Ovary (tissue), 9 donors: ENCODE measurements around the gene C14orf93. TPM values are rescaled to one million over a fixed set of nuclear protein-coding genes. Genes with fewer than 3 reads are reported as not detected.

Experiments used
- DNase-seq, 5 donors: peaks; one replicate each; pipeline ENCODE4 v3.0.0-alpha.2; 2019 to 2020
- H3K27ac ChIP-seq, 2 donors: fragments of 200-600 bp; one replicate each; pipeline versions ENCODE4 v1.5.1 to v1.8.0; 2019 to 2022
- H3K27me3 ChIP-seq: fragments of 200-600 bp; one replicate; pipeline ENCODE4 v1.8.0; 2022
- H3K36me3 ChIP-seq: fragments of 200-600 bp; sonication (generic); one replicate; pipeline ENCODE4 v1.5.1; 2019
- H3K4me1 ChIP-seq: one replicate; pipeline ENCODE4 v1.8.1; 2013; ENCODE audit warnings: mild to moderate bottlenecking, moderate library complexity; ENCODE audit not compliant: insufficient read depth
- H3K4me3 ChIP-seq: fragments of 200-600 bp; sonication (generic); one replicate; pipeline ENCODE4 v1.5.1; 2017
- H3K9me3 ChIP-seq, 2 donors: fragments of 200-600 bp in 1 of 2; sonication (generic) in 1 of 2; one replicate each; pipeline versions ENCODE4 v1.5.1 to v1.8.1; 2013 to 2019; ENCODE audit warnings: mild to moderate bottlenecking in 1 of 2, moderate library complexity in 1 of 2
- EP300 ChIP-seq: sonication (generic); formaldehyde crosslinking; IDR thresholded peaks from one replicate; pipeline ENCODE4 v1.6.1; 2017; ENCODE audit warnings: antibody characterized with exemption
- POLR2A ChIP-seq: fragments of 450-650 bp; IDR thresholded peaks from one replicate; pipeline ENCODE4 v1.6.1; 2017; ENCODE audit warnings: antibody characterized with exemption, mild to moderate bottlenecking, moderate library complexity
- WGBS, 3 donors: extraction: QIAGEN DNeasy Blood & Tissue Kit in 1 of 3; methylation state at CpG; one replicate each; pipeline versions ENCODE4 v1.1.5 to v1.1.7; 2013 to 2017; 5-methylcytosine and 5-hydroxymethylcytosine counted together
- intact Hi-C, 4 donors: fragments of 100-400 bp; cut with DNase I; formaldehyde crosslinking; loops; one replicate each; pipeline versions ENCODE4 v1.11.0 to v1.15.1; 2022 to 2023
- polyA plus RNA-seq, 2 donors: library from polyadenylated mRNA; stranded (reverse); fragments of 200-250 nt in 1 of 2; fragments of 350-450 nt in 1 of 2; fragmentation: Illumina TruSeq in 1 of 2; extraction: RNeasy Lipid Tissue Mini Kit (QIAGEN cat#74804) in 1 of 2; gene quantifications; one replicate each; pipeline ENCODE4 v1.2.3, GENCODE V29; 2013 to 2014
- total RNA-seq, 7 donors: library from RNA; depleted of rRNA in 2 of 7; stranded (reverse); fragments of >200 nt in 2 of 7; fragmentation: NEBNext Ultra II Directional in 3 of 7; extraction: Animal tissue kit (Norgen Biotek cat#: 25700) in 3 of 7; gene quantifications; one replicate each; pipeline versions ENCODE4 v1.1.0 to v1.2.4, GENCODE V29; 2016 to 2023
- TF ChIP-seq, protein P1 (sequence below), 3 donors: fragments of 450-650 bp in 2 of 3; fragments of 200-600 bp in 1 of 3; IDR thresholded peaks; one replicate each; pipeline versions ENCODE4 v1.5.1 to v1.8.0; 2016 to 2022; ENCODE audit warnings: antibody characterized with exemption in 3 of 3, mild to moderate bottlenecking in 1 of 3
- donor health status: DM: no; HTN: no; CAD: no; lungs with moderate emphysema.
- donor health status: DM: no; HTN: no; CAD: no.
- donor health status: Bipolar disorder and iron deficiency.
- donor health status: DM: yes; HTN: yes; CAD: no.
- donor health status: DM: no; HTN: no; CAD: no.
- donor health status: DM: yes; HTN: yes; CAD: no.

The C14orf93 gene
- total and polyA plus RNA-seq, 9 donors, result 7.2 to 12.7 (median 10.8) TPM

DNA sequence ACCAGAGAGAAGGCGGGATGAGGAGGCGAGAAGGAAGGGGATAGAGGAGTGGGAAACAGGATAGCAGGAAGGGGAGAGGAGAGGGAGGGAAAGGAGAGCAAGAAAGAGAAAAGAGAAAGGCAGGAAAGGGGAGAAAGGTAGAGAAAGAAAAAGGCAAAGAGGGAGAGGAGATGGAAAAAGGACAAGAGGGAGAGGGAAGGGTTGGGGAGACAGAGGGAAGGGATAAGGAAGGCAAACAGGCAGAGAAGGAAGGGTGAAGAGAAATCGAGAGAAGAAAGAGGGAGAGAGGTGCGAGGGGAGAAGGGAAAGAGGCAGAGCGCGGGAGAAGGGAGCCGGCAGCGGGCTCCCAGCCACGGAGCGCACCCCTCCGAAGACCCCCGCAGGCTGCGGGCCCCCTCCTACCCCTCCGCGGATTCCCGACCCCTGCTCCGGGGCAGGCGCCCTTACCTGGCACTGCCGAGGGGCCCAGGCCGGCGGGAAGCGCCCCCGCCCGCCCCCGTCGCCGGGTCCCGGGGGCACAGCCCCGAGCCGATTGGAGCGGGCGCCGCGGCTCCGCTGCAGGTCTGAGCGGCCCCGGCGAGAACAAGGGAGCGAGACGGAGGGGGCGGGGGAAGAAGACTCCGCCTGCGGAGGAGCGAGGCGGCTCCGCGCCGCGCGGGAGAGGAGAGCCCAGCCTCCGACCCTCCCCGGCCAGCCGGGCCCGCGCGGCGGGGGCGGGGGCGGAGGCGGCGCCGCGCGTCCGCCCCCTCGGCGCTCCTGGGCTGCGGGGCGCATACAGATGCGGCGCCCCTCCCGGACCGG lies 47.2 kb upstream of the C14orf93 start, which contains the start of gene CDH24:
Gene CDH24 (minus strand): TSS at position 565 of the 801 bp plus-strand sequence. CDS start 1,787 bp downstream, outside the sequence.
- peak; percentile 73 to 86 (median 80) for DNase-seq
- WGBS, 3 donors, result 1 to 3% (median 2%) methylated on average over 33 to 73 of the region's 73 CpGs
- Histone ChIP-seq H3K27ac (peak within 1 kb of the TSS; percentile 10 to 45), H3K9me3 (no peaks in the 10 kb centered on the region), H3K36me3 (no peaks in the 10 kb centered on the region), H3K4me3 (peak within 1 kb of the TSS; percentile 54), H3K4me1 (no peaks in the 10 kb centered on the region), H3K27me3 (no peaks in the 10 kb centered on the region)
- intact Hi-C loops, result loop anchor here in 3 of 4 donors (2.0 to 5.0 kb wide), 2 partner anchors 70 kb away; no protein-coding TSS in a partner anchor
- TF ChIP-seq, protein P1, sequence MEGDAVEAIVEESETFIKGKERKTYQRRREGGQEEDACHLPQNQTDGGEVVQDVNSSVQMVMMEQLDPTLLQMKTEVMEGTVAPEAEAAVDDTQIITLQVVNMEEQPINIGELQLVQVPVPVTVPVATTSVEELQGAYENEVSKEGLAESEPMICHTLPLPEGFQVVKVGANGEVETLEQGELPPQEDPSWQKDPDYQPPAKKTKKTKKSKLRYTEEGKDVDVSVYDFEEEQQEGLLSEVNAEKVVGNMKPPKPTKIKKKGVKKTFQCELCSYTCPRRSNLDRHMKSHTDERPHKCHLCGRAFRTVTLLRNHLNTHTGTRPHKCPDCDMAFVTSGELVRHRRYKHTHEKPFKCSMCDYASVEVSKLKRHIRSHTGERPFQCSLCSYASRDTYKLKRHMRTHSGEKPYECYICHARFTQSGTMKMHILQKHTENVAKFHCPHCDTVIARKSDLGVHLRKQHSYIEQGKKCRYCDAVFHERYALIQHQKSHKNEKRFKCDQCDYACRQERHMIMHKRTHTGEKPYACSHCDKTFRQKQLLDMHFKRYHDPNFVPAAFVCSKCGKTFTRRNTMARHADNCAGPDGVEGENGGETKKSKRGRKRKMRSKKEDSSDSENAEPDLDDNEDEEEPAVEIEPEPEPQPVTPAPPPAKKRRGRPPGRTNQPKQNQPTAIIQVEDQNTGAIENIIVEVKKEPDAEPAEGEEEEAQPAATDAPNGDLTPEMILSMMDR (IDR thresholded peaks at IDR 0.05), result no peak
- TF ChIP-seq POLR2A (no peak), EP300 (no peak)

DNA sequence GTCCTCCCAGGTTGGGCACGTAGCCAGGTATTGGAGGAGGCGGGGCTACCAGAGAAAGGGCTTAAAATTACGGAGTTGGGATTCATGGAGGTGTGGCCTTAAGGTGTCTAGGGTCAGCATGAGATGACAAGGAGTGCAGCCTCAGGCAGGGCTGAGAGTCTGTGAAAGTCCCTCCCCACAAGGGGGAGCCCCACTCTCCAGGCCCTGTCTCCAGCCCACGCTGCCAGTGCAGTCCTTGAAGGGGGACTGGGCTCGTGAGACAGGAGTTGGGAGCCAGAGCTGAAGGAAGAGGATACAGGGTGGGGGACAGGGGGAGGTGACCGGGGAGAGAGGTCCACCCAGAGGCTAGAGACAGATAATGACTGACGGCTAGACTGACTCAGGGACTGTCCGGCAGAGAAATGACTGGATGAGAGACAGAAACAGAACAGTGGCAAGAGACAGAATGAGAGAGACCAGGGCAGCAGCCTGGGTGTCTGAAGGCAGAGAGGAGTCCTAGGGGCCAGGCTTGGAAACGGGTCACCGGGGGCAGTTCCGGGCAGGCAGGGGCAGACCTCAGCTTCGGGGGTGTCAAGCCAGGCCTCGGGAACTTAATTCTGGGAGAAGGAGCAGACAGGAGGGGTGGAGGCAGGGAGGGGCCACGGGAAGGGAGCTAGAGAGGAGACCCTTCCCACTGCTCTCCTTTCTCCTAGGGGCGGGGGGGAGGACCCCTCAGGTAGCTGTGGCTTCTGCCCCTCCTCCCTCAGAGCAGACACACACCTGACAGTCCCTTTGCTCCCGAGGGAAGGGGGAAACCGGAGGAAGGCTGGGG lies 46.4 kb upstream of the C14orf93 start:
- no peaks in the 10 kb centered on the region for H3K36me3 ChIP-seq
- TF ChIP-seq, protein P1 (IDR thresholded peaks at IDR 0.05), result peak; percentile 17 to 22 (median 19)
- no peak for TF ChIP-seq POLR2A
- WGBS, 3 donors, result 7 to 16% (median 10%) methylated on average over 17 of the region's 17 CpGs
- no peak overlapping the region for H3K27ac ChIP-seq
- peak in 4 of 5 donors; percentile 36 to 59 (median 50) for DNase-seq
- intact Hi-C loops, result loop anchor here in 3 of 4 donors (2.0 to 5.0 kb wide), 2 partner anchors 69 to 70 kb away; no protein-coding TSS in a partner anchor
- H3K4me1 ChIP-seq, result no peaks in the 10 kb centered on the region
- no peaks in the 10 kb centered on the region for H3K9me3 ChIP-seq
- no peaks in the 10 kb centered on the region for H3K27me3 ChIP-seq
- H3K4me3 ChIP-seq, result no peak overlapping the region

DNA sequence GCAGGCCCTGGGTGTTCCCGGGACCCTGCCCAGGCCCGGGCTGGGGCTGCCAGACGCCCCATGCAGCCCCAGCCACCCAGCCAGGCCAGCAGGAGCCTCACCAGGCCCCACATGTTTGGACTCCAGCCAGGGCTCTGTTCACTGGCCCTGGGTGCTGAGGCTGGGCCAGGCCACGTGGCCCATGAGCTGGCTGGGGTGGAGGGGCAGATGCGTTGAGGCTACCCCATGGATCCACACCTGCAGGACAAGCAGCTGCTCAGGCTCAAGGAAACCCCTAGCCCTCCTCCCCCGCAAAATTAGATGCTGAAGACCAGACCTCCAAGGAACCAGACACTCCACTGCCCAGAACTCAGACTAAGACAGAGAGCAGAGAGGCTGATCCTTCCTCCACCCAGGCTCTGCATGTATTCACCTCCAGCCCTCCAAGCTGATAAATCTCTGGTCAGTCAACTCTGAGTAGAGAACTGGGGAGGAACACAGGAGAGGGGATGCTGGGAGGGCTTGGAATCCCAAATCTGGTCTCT lies 45.7 kb upstream of the C14orf93 start:
- intact Hi-C loops, result loop anchor here in 3 of 4 donors (2.0 to 5.0 kb wide), 2 partner anchors 68 to 69 kb away; no protein-coding TSS in a partner anchor
- H3K4me1 ChIP-seq, result no peaks in the 10 kb centered on the region
- no peak overlapping the region for H3K27ac ChIP-seq
- peak in 3 of 5 donors; percentile 33 to 54 (median 36) for DNase-seq
- H3K36me3 ChIP-seq, result no peaks in the 10 kb centered on the region
- no peaks in the 10 kb centered on the region for H3K27me3 ChIP-seq
- H3K4me3 ChIP-seq, result no peak overlapping the region
- WGBS, 3 donors, result 60 to 77% (median 71%) methylated on average over 6 of the region's 6 CpGs
- TF ChIP-seq, protein P1 (IDR thresholded peaks at IDR 0.05), result no peak
- TF ChIP-seq POLR2A, result no peak
- TF ChIP-seq EP300, result no peak
- H3K9me3 ChIP-seq, result no peaks in the 10 kb centered on the region

DNA sequence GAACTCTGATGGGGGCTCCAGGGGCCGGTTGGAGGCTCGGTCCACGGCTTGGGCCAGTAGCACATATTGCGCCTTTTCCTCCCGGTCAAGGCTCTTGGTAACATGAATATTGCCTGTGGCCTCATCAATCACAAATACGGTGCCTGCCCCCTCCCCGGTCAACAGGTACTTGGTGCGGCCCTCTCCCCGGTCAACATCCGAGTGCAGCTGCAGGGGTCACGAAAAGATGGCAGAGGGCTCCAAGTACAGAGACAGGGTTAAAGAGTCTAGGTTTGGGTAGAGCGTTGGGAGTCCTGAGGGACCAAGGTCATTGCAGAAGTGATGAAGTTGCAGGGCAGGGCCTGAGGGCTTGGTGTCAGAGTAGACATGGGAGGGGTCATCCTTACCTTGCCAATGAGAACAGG lies 45.2 kb upstream of the C14orf93 start:
- Histone ChIP-seq H3K36me3 (no peaks in the 10 kb centered on the region), H3K4me3 (no peak overlapping the region), H3K9me3 (no peaks in the 10 kb centered on the region), H3K4me1 (no peaks in the 10 kb centered on the region), H3K27ac (no peak overlapping the region), H3K27me3 (no peaks in the 10 kb centered on the region)
- WGBS, 3 donors, result 96 to 97% (median 97%) methylated on average over 12 of the region's 12 CpGs
- intact Hi-C loops, result loop anchor here in 2 of 4 donors (5.0 kb wide), 1 partner anchor 68 kb away; no protein-coding TSS in a partner anchor
- DNase-seq, result peak in 1 of 5 donors; percentile 17
- TF ChIP-seq EP300, result no peak
- TF ChIP-seq, protein P1 (IDR thresholded peaks at IDR 0.05), result no peak
- no peak for TF ChIP-seq POLR2A
